ENCODE measurements around the gene ZNF43. TPM values are rescaled to one million over a fixed set of nuclear protein-coding genes. Genes with fewer than 3 reads are reported as not detected.

Gene ZNF43
- total and polyA plus RNA-seq, 2 of the 13 experiments (the other 11 are each of a cell fraction or from before 2014, with no cell fraction given): 2.9 to 8.5 TPM

- TF ChIP-seq ZNF33A (CRISPR knock-in tag; IDR thresholded peaks at IDR 0.05; ENCODE audit: borderline replicate concordance) (0 out of 2 replicates have a peak, but pooled peaks have one; percentile 78), BCL6 (CRISPR knock-in tag; IDR thresholded peaks at IDR 0.05) (no peak), PHF5A (CRISPR knock-in tag; IDR thresholded peaks at IDR 0.05; ENCODE audit: low read depth, unreplicated experiment) (no peak), POGK (CRISPR knock-in tag; conservative IDR thresholded peaks at IDR 0.05) (0 out of 2 replicates have a peak, but pooled peaks have one; percentile 50), MYNN (CRISPR knock-in tag; IDR thresholded peaks at IDR 0.05; ENCODE audit: low read depth) (no peak), EHMT2 (IDR thresholded peaks at IDR 0.05; ENCODE audit: borderline replicate concordance, low read depth, low read length) (no peak), NFKBIZ (CRISPR knock-in tag; IDR thresholded peaks at IDR 0.05) (no peak), SNAPC5 (CRISPR knock-in tag; IDR thresholded peaks at IDR 0.05; ENCODE audit: borderline replicate concordance) (no peak), SP140L (CRISPR knock-in tag; IDR thresholded peaks at IDR 0.05; ENCODE audit: borderline replicate concordance) (no peak), DDIT3 (CRISPR knock-in tag; IDR thresholded peaks at IDR 0.05) (no peak), ISX (CRISPR knock-in tag; conservative IDR thresholded peaks at IDR 0.05) (no peak), NR2F6 (IDR thresholded peaks at IDR 0.05) (no peak), NR2F6 (CRISPR knock-in tag; IDR thresholded peaks at IDR 0.05) (no peak), MATR3 (CRISPR knock-in tag; IDR thresholded peaks at IDR 0.05) (no peak), TOE1 (CRISPR knock-in tag; IDR thresholded peaks at IDR 0.05) (no peak), SRSF9 (IDR thresholded peaks at IDR 0.05; ENCODE audit: borderline replicate concordance, insufficient read depth, low read depth, low read length, poor library complexity, severe bottlenecking) (no peak), FOXA1 (IDR thresholded peaks at IDR 0.05) (no peak), FOXA1 (CRISPR knock-in tag; IDR thresholded peaks at IDR 0.05) (no peak), KLF12 (CRISPR knock-in tag; IDR thresholded peaks at IDR 0.05; ENCODE audit: borderline replicate concordance) (no peak), E2F5 (CRISPR knock-in tag; conservative IDR thresholded peaks at IDR 0.05) (0 out of 2 replicates have a peak, but pooled peaks have one; percentile 41), BRCA1 (CRISPR knock-in tag; IDR thresholded peaks at IDR 0.05) (no peak), ZNF775 (CRISPR knock-in tag; IDR thresholded peaks at IDR 0.05; ENCODE audit: borderline replicate concordance) (no peak), ATF1 (CRISPR knock-in tag; IDR thresholded peaks at IDR 0.05) (no peak)
- TF ChIP-seq, protein P1, sequence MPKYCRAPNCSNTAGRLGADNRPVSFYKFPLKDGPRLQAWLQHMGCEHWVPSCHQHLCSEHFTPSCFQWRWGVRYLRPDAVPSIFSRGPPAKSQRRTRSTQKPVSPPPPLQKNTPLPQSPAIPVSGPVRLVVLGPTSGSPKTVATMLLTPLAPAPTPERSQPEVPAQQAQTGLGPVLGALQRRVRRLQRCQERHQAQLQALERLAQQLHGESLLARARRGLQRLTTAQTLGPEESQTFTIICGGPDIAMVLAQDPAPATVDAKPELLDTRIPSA (CRISPR knock-in tag; IDR thresholded peaks at IDR 0.05; ENCODE audit: borderline replicate concordance): no peak
- TF ChIP-seq, protein P2, sequence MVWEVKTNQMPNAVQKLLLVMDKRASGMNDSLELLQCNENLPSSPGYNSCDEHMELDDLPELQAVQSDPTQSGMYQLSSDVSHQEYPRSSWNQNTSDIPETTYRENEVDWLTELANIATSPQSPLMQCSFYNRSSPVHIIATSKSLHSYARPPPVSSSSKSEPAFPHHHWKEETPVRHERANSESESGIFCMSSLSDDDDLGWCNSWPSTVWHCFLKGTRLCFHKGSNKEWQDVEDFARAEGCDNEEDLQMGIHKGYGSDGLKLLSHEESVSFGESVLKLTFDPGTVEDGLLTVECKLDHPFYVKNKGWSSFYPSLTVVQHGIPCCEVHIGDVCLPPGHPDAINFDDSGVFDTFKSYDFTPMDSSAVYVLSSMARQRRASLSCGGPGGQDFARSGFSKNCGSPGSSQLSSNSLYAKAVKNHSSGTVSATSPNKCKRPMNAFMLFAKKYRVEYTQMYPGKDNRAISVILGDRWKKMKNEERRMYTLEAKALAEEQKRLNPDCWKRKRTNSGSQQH (CRISPR knock-in tag; IDR thresholded peaks at IDR 0.05; ENCODE audit: low read depth): peak; percentile 43; the same call in 1 of the 2 replicates
Observed at GRCh38 chr19:21767065-21767800, 68.7 kb downstream of the ZNF43 start, which contains the start of gene ZNF100 (continued).
